K562 (cell line): ENCODE measurements around the gene FKBP11.

Experiments used
- CBX3 ChIP-seq, 2 experiments: IDR thresholded peaks; 1 replicate in 1 of 2; 2 replicates in 1 of 2; pipeline ENCODE4 v1.6.1; 2012; ENCODE audit warnings: inconsistent platforms in 2 of 2, low read length in 2 of 2, borderline replicate concordance in 1 of 2, control low read depth in 1 of 2
- CTCF ChIP-seq, 3 experiments: IDR thresholded peaks in 2 of 3; conservative IDR thresholded peaks in 1 of 3; 2 replicates each; pipeline ENCODE4 v1.5.1; 2011 to 2012; ENCODE audit warnings: low read length in 3 of 3, mild to moderate bottlenecking in 3 of 3, control low read depth in 2 of 3, improper control_type of control experiment in 1 of 3, inconsistent platforms in 1 of 3, low read depth in 1 of 3, mixed read lengths in 1 of 3, moderate library complexity in 1 of 3; ENCODE audit not compliant: insufficient read depth in 2 of 3
- EZH2 ChIP-seq: IDR thresholded peaks from 2 replicates; pipeline ENCODE4 v1.6.1; 2012; ENCODE audit warnings: low read depth, mild to moderate bottlenecking, inconsistent platforms, low read length, borderline replicate concordance
- GATA2 ChIP-seq: sonication (generic); formaldehyde crosslinking; IDR thresholded peaks from 2 replicates; pipeline ENCODE4 v1.4.0; 2020; ENCODE audit warnings: mild to moderate bottlenecking, missing genetic modification reagents
- NR3C1 ChIP-seq: sonication (generic); formaldehyde crosslinking; IDR thresholded peaks from 2 replicates; pipeline ENCODE4 v1.8.1; 2022; ENCODE audit warnings: missing genetic modification reagents
- PRDM10 ChIP-seq: fragments of 450-650 bp; IDR thresholded peaks from 2 replicates; pipeline ENCODE4 v1.6.1; 2018; ENCODE audit not compliant: partially characterized antibody
- RCOR1 ChIP-seq, 2 experiments: IDR thresholded peaks; 2 replicates each; pipeline ENCODE4 v1.6.1; 2012; ENCODE audit warnings: low read depth in 2 of 2, low read length in 2 of 2, borderline replicate concordance in 1 of 2, improper control_type of control experiment in 1 of 2
- SIN3A ChIP-seq, 2 experiments: fragments of 150-350 bp in 1 of 2; IDR thresholded peaks; 2 replicates each; pipeline ENCODE4 v1.6.1; 2011 to 2016; ENCODE audit warnings: borderline replicate concordance in 2 of 2, low read depth in 2 of 2, low read length in 2 of 2, mild to moderate bottlenecking in 2 of 2, moderate library complexity in 2 of 2; ENCODE audit not compliant: control insufficient read depth in 1 of 2
- SMC3 ChIP-seq: conservative IDR thresholded peaks from 2 replicates; pipeline ENCODE4 v1.6.1; 2011; ENCODE audit warnings: low read depth, low read length, improper control_type of control experiment; ENCODE audit not compliant: insufficient read depth
- ZBTB43 ChIP-seq: sonication (generic); formaldehyde crosslinking; IDR thresholded peaks from 2 replicates; pipeline ENCODE4 v1.8.0; 2023; ENCODE audit warnings: mild to moderate bottlenecking, missing genetic modification reagents
- ZNF124 ChIP-seq: sonication (generic); formaldehyde crosslinking; IDR thresholded peaks from 2 replicates; pipeline ENCODE4 v1.8.1; 2022; ENCODE audit warnings: missing genetic modification reagents
- ZNF311 ChIP-seq: fragments of 250-450 bp; sonication (Bioruptor Pico); IDR thresholded peaks from 2 replicates; pipeline ENCODE4 v1.4.0; 2020; ENCODE audit warnings: mild to moderate bottlenecking, moderate library complexity

- TF ChIP-seq NR3C1, result no peak
- no peak for TF ChIP-seq SMC3
- TF ChIP-seq EZH2, result no peak
- TF ChIP-seq CTCF (IDR thresholded peaks at IDR 0.05 in 2 of 3, conservative IDR thresholded peaks at IDR 0.05 in 1 of 3; ENCODE audit: insufficient read depth in 2 of 3, low read depth in 1 of 3, low read length in 3 of 3), result no peak
- TF ChIP-seq CBX3 (IDR thresholded peaks at IDR 0.05; ENCODE audit: borderline replicate concordance in 1 of 2, low read length in 2 of 2), result no peak
- TF ChIP-seq PRDM10, result no peak
- TF ChIP-seq ZBTB43 (CRISPR knock-in tag), result no peak
- no peak for TF ChIP-seq ZNF311
- no peak for TF ChIP-seq GATA2
- TF ChIP-seq RCOR1 (IDR thresholded peaks at IDR 0.05; ENCODE audit: borderline replicate concordance in 1 of 2, low read depth in 2 of 2, low read length in 2 of 2), result no peak
- no peak for TF ChIP-seq ZNF124
- TF ChIP-seq SIN3A (IDR thresholded peaks at IDR 0.05; ENCODE audit: borderline replicate concordance in 2 of 2, control insufficient read depth in 1 of 2, low read depth in 2 of 2, low read length in 2 of 2), result no peak
These were observed 52.2 kb downstream of the FKBP11 start for GRCh38 chr12:48873096-48873495.
